HG03135 (cell line): ENCODE results near the gene KANSL1.

Experiments
- ATAC-seq: cut with Tn5 transposase; IDR thresholded peaks from one replicate; pipeline ENCODE4 v1.9.1; 2021; ENCODE audit warnings: mild to moderate bottlenecking, moderate library complexity; ENCODE audit not compliant: unreplicated experiment

Gene KANSL1

DNA sequence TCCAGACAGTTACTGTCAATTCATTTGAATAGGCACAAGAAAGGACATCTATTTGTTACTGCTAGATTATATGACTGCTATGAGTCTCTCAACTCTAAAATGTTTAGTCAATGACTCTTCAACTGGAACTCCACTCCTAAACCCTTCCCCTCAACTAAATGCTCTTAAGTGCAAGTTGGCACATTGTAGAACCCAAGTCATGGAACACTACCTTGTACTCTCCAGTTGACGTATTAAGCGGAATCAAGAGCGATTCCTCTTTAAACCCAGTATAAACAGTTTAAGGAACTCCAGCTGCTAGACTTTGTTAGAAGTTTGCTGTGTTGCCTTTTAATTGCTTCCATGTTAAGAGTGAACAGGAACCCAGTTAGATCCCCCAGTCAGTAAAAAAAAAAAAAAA is 149.6 kb downstream of the KANSL1 start:
- no peak for ATAC-seq

DNA sequence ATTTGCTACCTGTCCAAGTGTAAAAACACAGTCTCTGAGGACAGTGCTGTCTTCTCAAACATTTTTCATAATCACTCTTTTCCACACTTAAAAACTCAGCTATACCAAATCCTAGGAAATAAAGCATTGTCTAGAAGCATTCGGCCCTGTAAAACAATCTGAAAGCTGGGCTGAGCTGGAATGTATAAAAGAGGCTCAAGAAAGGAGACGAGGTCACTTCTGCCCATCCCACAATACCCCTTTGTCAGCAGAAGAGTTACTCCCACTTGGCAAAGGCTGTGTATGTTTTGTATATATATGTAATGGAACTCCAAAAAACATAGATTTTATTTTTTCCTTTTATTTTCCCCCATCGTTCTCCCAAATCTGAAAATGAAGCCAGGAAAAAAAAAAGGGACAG is 150.3 kb downstream of the KANSL1 start:
- ATAC-seq, result no peak

DNA sequence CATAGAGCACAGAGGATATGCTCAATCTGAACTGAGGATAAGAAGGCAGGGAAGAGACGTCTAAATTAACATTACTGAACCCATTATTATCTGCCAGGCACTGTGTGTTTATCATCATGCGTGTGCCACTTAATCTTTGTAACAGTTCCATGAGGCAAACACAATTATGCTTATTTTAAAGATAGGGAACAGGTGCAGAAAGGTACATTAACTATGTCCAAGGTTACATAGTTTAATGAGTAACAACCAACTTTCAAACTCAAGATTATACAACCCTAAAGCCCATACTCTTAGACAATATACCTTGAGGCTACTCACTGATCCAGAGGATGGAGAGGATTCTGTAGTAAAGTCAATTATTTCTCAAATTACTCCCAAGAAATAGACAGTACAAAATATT is 151.0 kb downstream of the KANSL1 start:
- ATAC-seq, result no peak

DNA sequence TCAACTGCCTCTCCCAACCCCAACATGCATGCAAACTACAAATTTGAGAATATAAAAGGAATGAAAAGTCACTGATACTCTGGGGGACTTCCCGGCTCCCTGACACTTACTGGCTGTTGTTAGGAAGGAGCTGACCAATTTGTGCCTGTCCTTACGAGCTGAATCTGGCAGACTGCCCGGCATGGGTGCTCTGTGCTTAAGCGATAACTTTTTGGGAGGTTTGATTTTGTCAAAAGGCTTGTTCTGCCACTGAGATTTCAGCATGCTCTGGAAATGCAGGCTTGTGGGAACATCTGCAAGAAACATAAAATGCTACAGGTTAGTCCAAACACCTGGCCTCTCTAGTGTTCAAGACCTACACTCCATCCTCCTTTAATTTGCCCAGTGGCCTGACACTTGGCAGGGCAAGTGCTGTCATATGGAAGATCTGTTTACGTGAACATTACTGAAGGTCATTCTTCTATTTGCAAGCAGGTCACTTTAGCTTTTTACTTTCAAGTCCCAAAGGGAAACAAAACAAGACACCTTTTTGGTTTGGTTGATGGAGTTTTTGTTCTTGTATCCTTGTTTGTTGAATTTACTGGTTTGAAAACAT is 153.5 kb downstream of the KANSL1 start:
- ATAC-seq, result no peak

DNA sequence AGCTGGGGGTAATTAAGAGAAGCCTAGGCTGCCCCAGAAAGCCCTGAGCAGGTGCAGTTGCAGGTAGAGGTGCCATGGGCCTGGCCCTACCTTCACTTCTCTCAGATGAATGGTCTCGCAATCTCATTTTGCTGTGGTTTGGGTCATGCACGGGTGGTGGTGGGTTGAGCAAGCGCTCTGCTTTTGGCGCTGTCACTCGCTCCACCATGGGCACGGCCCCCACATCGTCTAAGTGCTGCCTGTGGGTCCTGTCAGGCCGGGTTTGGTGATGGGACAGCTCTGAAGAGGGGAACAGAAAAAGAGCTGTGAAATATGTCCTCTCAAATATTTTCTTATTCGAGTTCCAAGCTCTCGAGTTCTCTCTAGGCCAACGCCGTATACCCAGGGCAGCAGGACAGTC is 154.3 kb downstream of the KANSL1 start:
- no peak for ATAC-seq

DNA sequence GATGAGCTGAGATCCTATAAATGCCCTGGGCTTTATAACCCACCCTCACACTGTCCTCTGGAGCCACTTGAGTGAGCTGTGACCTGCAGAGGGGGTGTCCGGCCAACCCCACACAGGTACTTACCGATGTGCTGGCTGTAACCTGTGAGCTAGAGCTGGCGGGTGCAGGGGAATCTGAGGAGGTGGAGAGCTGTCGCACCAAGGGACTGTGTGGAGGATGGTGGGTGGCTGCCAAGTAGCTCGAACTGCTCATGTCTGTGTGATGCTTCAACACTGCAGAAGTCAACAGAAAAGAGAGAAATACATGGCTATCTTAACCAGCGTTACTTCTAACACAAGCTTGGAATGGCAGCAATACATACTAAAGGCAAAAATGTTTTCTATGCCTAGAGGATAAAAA is 154.8 kb downstream of the KANSL1 start:
- no peak for ATAC-seq

DNA sequence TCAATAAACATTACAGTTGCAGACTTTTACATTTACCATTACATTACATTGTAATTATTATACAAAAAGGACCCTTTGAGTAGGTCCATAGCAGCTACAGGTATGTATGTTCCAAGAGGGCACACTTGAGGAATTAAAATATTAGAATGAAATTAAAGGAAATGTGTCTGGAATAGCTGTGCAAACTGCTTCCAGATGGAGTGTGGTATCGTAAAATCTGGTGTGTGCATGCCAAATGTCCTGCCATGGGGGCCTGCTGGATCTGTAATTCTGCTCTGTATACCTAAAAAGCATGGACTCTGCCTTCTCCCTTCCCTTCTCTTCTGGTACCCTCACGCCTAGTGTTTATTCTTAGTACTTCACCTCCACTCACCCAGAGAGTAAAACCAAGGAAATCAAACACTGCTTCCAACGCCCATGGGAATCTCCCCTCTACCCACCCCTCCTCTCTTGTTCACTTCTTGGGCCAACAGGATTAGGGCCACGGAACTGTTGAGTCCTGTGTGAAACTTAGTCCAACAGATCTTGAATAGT is 155.4 kb downstream of the KANSL1 start:
- no peak for ATAC-seq

DNA sequence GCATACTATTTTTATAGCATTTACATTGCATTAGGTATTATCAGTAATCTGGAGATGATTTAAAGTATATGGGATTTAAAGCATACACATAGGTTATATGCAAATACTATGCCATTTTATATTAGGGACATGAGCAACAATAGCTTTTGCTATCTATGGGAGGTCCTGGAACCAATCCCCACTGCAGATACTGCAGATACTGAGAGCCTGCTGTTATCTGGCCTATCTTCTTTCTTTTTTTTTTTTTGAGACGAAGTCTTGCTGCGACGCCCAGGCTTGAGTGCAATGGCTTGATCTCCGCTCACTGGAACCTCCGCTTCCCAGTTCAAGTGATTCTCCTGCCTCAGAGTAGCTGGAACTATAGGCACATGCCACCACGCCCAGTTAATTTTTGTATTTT is 156.7 kb downstream of the KANSL1 start:
- ATAC-seq, result no peak

DNA sequence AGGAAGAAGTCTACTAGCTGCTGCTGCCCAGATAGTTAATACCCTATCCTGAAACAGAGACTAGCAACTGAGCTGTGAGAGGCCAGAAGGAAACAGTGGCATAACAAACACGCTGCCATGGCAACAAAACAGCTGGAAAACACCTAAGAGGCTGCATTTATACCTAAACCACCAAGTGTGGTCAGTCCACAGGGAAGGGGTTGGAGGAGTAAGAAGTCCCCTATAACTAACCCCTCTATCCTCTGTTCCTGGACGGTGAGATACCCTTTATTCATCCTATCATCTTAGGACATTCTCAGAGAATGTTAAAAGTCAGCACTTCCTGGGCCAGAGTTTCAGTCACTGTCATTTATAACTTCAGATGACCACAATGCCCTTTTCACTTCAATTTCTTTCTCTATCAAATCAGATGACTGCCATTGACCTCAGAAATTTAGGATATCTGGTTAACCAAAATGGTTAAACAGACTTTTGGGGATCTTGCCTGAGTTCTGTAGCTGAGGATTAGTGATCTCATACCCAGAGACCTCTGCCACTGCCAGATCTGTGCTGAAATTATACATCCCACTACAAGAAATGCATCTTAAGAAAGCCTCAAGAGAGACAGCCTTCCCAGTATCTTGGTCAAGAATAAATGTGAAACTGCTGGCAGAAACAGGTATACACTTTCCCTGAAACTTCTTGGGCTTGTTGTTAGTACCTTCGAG is 158.0 kb downstream of the KANSL1 start:
- no peak for ATAC-seq

DNA sequence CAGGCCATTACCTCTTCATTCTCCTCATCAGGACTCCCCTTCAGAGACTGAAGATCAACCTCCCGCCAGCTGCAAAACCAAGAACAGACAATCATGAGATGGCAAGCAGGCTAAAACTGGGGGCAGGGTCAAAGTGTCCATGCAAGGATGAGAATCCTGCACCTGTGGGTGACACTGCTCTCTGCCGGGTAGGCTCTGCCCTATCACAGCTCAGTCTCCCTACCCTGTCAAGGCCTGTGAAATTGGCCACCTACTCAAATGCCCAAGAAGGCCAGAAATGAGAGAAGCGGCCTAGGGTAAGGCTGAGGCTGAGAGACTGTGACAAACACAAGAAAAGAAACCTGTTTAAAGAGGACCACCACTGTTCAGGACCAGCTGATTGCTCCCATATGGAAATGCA is 159.8 kb downstream of the KANSL1 start:
- no peak for ATAC-seq

DNA sequence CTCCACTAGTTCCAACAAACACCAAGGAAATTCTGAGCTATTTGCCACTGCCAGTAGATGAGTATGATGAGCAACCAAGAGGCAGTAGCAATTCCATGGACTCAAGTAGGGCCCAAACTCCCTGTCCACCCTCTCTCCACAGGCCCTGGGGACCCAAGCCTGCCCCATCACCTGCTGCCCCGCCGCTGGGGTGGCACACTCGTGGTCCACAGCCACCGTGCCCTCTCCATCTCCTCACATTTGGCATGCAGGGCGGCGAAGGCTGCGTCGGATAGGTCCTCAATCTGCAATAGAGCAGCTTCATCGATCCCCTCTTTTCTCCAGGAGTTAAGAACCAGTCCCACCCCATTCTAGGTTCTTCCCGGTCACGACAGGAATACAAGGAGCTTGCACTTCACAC is 160.3 kb downstream of the KANSL1 start:
- ATAC-seq, result no peak

DNA sequence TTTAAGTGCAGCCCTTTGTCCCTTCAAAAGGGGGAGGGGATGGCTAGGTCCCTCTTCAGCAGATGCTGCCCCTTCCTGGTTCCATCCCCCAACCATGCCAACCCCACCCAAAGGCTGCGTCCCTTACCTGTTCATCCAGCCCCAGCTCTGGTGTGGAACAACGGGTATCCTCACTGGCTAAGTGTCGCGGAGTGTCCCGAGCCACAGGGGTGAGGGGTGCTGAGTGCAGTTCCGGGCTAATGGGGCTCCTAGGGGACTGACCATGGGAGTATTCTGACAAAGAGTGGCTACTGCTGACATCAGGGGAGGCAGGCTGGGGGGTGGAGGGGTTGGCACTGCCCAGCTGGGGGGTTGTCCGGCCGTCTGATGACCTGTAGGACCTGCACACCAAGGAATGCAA is 161.3 kb downstream of the KANSL1 start:
- ATAC-seq, result no peak

DNA sequence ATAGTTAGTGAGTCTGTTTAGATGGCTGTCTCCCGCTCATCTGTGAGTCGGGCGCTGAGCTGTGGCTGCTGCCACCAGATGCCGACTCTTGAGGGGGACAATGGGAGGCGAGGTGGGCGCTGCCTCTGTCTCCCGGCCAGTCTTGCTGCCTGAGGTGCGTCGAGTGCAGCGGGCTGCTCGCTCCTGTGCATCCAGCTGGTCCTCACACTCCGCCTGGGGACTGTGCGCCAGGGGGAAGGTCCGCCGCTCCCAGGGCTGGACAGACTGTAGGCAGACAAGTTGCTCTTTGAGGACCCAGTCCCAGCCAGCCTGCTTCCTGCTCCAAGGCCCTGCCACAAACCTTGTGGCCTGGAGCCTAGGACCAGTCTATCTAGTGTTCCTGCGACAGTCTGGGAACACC is 161.8 kb downstream of the KANSL1 start:
- ATAC-seq, result no peak

DNA sequence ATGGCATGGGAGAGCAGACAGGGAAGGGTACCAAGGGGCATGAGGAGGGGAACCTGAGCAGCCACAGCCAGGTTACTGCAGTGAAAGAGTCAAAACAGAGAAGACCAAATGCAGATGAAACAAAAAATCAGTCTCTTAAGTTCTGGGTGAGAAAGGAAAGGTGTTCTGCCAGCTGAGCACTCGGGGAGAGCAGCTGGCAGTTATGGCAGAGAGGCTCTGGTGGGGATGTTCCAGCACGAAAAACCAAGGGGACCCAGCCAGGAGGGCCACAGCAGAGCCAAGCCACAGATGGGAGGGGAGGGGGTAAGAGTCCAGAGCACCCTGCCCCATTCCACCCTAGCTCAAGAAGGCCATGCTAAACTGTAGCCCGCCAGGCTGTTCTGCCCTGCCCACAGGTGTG is 162.5 kb downstream of the KANSL1 start:
- ATAC-seq, result no peak

DNA sequence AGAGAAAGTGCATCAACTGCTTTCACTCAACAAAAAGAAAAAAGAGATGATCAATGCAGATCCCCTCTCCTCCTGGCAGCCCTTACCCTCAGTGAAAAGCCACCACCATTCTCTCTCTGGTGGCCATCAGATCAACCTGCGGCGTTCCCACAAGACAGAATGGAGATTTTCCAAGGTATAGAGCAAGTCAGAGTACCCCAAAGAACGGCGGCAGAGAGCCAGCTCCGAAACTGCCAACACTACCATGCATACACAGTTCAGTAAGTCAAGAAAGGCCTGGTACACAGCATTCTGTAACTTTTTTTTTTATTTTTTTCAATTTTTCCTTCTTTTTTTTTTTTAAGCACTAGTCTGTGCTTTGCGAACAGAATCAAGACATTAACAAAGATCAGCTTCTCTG is 163.6 kb downstream of the KANSL1 start:
- ATAC-seq, result no peak

DNA sequence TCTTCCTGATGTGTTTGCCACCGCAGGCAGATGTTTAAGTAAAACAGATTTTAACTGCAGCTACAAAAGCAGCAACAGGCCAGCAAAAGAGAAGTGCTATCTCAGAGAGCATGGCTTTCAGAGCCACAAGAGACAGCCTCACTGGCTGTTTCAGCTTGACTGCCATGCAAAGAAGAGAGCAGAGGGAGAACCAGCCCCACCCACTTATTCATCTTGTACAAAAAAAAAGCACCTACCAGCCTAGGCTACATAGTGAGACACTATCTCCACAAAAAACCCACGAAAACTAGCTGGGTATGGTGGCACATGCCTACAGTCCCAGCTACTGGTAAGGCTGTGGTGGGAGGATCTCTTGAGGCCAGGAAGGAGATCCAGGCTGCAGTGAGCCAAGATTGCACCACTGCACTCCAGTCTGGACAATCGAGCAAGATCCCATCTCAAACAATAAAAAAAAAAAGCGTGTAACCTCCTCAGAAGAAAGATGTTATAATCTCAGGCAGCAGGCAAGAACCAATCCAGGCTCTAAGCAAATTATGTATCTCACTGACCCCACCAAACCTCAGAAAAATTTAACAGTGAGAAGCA is 164.2 kb downstream of the KANSL1 start:
- ATAC-seq, result no peak

DNA sequence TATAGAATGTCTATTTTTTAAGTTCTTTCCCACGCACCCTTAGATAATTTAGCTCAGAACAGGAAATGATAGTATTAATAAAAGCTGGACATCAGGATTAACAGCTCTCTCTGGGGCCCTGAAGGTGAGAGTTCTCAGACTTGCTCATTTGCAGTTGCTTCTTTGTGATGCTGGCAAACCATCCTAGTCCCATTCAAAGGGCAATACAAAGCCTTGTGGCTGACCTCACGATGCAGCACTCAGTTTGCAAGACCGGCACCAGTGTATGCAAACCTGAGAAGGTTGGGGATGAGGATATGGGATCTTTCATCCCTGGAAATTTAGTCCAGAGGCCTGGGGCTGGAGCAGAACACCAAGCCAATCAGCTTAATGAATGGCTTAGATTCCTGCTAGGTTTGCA is 164.9 kb downstream of the KANSL1 start:
- ATAC-seq, result no peak

DNA sequence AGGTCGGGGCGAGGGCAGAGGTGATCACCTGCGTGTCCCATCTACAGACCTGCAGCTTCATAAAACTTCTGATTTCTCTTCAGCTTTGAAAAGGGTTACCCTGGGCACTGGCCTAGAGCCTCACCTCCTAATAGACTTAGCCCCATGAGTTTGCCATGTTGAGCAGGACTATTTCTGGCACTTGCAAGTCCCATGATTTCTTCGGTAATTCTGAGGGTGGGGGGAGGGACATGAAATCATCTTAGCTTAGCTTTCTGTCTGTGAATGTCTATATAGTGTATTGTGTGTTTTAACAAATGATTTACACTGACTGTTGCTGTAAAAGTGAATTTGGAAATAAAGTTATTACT is 165.3 kb downstream of the KANSL1 start:
- no peak for ATAC-seq

DNA sequence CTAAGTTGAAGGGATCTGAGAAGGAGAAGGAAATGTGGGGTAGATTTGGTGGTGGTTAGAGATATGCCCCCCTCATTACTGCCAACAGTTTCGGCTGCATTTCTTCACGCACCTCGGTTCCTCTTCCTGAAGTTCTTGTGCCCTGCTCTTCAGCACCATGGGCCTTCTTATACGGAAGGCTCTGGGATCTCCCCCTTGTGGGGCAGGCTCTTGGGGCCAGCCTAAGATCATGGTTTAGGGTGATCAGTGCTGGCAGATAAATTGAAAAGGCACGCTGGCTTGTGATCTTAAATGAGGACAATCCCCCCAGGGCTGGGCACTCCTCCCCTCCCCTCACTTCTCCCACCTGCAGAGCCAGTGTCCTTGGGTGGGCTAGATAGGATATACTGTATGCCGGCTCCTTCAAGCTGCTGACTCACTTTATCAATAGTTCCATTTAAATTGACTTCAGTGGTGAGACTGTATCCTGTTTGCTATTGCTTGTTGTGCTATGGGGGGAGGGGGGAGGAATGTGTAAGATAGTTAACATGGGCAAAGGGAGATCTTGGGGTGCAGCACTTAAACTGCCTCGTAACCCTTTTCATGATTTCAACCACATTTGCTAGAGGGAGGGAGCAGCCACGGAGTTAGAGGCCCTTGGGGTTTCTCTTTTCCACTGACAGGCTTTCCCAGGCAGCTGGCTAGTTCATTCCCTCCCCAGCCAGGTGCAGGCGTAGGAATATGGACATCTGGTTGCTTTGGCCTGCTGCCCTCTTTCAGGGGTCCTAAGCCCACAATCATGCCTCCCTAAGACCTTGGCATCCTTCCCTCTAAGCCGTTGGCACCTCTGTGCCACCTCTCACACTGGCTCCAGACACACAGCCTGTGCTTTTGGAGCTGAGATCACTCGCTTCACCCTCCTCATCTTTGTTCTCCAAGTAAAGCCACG is 165.9 kb downstream of the KANSL1 start:
- no peak for ATAC-seq

DNA sequence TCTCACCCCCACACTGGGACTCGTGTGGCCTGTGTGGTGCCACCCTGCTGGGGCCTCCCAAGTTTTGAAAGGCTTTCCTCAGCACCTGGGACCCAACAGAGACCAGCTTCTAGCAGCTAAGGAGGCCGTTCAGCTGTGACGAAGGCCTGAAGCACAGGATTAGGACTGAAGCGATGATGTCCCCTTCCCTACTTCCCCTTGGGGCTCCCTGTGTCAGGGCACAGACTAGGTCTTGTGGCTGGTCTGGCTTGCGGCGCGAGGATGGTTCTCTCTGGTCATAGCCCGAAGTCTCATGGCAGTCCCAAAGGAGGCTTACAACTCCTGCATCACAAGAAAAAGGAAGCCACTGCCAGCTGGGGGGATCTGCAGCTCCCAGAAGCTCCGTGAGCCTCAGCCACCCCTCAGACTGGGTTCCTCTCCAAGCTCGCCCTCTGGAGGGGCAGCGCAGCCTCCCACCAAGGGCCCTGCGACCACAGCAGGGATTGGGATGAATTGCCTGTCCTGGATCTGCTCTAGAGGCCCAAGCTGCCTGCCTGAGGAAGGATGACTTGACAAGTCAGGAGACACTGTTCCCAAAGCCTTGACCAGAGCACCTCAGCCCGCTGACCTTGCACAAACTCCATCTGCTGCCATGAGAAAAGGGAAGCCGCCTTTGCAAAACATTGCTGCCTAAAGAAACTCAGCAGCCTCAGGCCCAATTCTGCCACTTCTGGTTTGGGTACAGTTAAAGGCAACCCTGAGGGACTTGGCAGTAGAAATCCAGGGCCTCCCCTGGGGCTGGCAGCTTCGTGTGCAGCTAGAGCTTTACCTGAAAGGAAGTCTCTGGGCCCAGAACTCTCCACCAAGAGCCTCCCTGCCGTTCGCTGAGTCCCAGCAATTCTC is 166.8 kb downstream of the KANSL1 start:
- ATAC-seq, result no peak
